ENCODE results near the gene ALG5. TPM values are rescaled to one million over a fixed set of nuclear protein-coding genes. Genes with fewer than 3 reads are reported as not detected.

The ALG5 gene
- 30.2 to 33.7 TPM (median 32.1 TPM) in 3 replicates for total RNA-seq
- long read RNA-seq, transcript ALG5-201 (10 exons, 1,154 nt): major isoform, 60 of 70 reads
- long read RNA-seq, partial matches to known transcripts: 0 of 70 reads
- long read RNA-seq, other reads (novel, unspliced or antisense): 10 of 70 reads

- Mint-ChIP-seq H3K27ac (ENCODE audit: unreplicated experiment) (peak within 1 kb of the TSS; percentile 100), H3K9me3 (ENCODE audit: low read depth) (no peaks in the 10 kb centered on the region), H3K4me3 (ENCODE audit: unreplicated experiment) (peak within 1 kb of the TSS; percentile 100), H3K27me3 (ENCODE audit: low read depth) (no peaks in the 10 kb centered on the region), H3K4me1 (ENCODE audit: low read depth) (peaks cover 35% of the 10 kb centered on the region), H3K36me3 (ENCODE audit: low read depth) (peaks cover 4% of the 10 kb centered on the region)
- peak; percentile 95 for DNase-seq (ENCODE audit: low spot score)
- TF ChIP-seq CTCF (IDR thresholded peaks at IDR 0.05): peak; percentile 94
These were observed at the start of gene ALG5 for GRCh38 chr13:36999054-36999714. Gene ALG5 (minus strand): TSS chr13:36999340. CDS start chr13:36999300, 40 bp downstream.

- Mint-ChIP-seq H3K4me3 (ENCODE audit: unreplicated experiment) (no peak overlapping the region), H3K4me1 (ENCODE audit: low read depth) (peaks cover 16% of the 10 kb centered on the region), H3K9me3 (ENCODE audit: low read depth) (no peaks in the 10 kb centered on the region), H3K27ac (ENCODE audit: unreplicated experiment) (no peak overlapping the region), H3K27me3 (ENCODE audit: low read depth) (no peaks in the 10 kb centered on the region), H3K36me3 (ENCODE audit: low read depth) (peaks cover 12% of the 10 kb centered on the region)
- no peak for DNase-seq (ENCODE audit: low spot score)
- no peak for TF ChIP-seq CTCF (IDR thresholded peaks at IDR 0.05)
These were observed 48.7 kb upstream of the ALG5 start for GRCh38 chr13:37047846-37048245.

- no peaks in the 10 kb centered on the region for H3K9me3 Mint-ChIP-seq (ENCODE audit: low read depth)
- no peak for TF ChIP-seq CTCF (IDR thresholded peaks at IDR 0.05)
- H3K27me3 Mint-ChIP-seq (ENCODE audit: low read depth): no peaks in the 10 kb centered on the region
- no peak overlapping the region for H3K27ac Mint-ChIP-seq (ENCODE audit: unreplicated experiment)
- peaks cover 10% of the 10 kb centered on the region for H3K4me1 Mint-ChIP-seq (ENCODE audit: low read depth)
- H3K36me3 Mint-ChIP-seq (ENCODE audit: low read depth): peaks cover 20% of the 10 kb centered on the region
- H3K4me3 Mint-ChIP-seq (ENCODE audit: unreplicated experiment): no peak overlapping the region
- no peak for DNase-seq (ENCODE audit: low spot score)
These were observed 47.9 kb upstream of the ALG5 start for GRCh38 chr13:37047032-37047431.

GRCh38 chr13:37046062-37046461 lies 46.9 kb upstream of the ALG5 start:
- no peak for DNase-seq (ENCODE audit: low spot score)
- TF ChIP-seq CTCF (IDR thresholded peaks at IDR 0.05): no peak

GRCh38 chr13:37040789-37041188 lies 41.6 kb upstream of the ALG5 start:
- H3K27ac Mint-ChIP-seq (ENCODE audit: unreplicated experiment): no peak overlapping the region

More at GRCh38 chr13:37046062-37046461, 46.9 kb upstream of the ALG5 start:
- Mint-ChIP-seq H3K4me3 (ENCODE audit: unreplicated experiment) (no peak overlapping the region), H3K27me3 (ENCODE audit: low read depth) (no peaks in the 10 kb centered on the region), H3K36me3 (ENCODE audit: low read depth) (peaks cover 25% of the 10 kb centered on the region), H3K4me1 (ENCODE audit: low read depth) (no peaks in the 10 kb centered on the region), H3K9me3 (ENCODE audit: low read depth) (no peaks in the 10 kb centered on the region), H3K27ac (ENCODE audit: unreplicated experiment) (no peak overlapping the region)

More at GRCh38 chr13:37040789-37041188, 41.6 kb upstream of the ALG5 start:
- Mint-ChIP-seq H3K4me3 (ENCODE audit: unreplicated experiment) (no peak overlapping the region), H3K4me1 (ENCODE audit: low read depth) (no peaks in the 10 kb centered on the region), H3K27me3 (ENCODE audit: low read depth) (no peaks in the 10 kb centered on the region), H3K36me3 (ENCODE audit: low read depth) (peaks cover 34% of the 10 kb centered on the region), H3K9me3 (ENCODE audit: low read depth) (no peaks in the 10 kb centered on the region)
- TF ChIP-seq CTCF (IDR thresholded peaks at IDR 0.05): no peak
- no peak for DNase-seq (ENCODE audit: low spot score)
